HS-27A (cell line): ENCODE measurements around the gene CACNA1F.
A peak's percentile ranks its signal among the peaks of the same experiment; 100 is the strongest.
"Not testable (repeated sequence)": the region's sequence is repeated elsewhere in the genome, so short reads cannot be mapped to it uniquely, and the experiment has no call there.

ENCODE experiments used
- DNase-seq: peaks from one replicate; pipeline ENCODE4 v3.0.0-alpha.2; 2012; ENCODE audit warnings: low read depth, missing footprints

The CACNA1F gene

DNA sequence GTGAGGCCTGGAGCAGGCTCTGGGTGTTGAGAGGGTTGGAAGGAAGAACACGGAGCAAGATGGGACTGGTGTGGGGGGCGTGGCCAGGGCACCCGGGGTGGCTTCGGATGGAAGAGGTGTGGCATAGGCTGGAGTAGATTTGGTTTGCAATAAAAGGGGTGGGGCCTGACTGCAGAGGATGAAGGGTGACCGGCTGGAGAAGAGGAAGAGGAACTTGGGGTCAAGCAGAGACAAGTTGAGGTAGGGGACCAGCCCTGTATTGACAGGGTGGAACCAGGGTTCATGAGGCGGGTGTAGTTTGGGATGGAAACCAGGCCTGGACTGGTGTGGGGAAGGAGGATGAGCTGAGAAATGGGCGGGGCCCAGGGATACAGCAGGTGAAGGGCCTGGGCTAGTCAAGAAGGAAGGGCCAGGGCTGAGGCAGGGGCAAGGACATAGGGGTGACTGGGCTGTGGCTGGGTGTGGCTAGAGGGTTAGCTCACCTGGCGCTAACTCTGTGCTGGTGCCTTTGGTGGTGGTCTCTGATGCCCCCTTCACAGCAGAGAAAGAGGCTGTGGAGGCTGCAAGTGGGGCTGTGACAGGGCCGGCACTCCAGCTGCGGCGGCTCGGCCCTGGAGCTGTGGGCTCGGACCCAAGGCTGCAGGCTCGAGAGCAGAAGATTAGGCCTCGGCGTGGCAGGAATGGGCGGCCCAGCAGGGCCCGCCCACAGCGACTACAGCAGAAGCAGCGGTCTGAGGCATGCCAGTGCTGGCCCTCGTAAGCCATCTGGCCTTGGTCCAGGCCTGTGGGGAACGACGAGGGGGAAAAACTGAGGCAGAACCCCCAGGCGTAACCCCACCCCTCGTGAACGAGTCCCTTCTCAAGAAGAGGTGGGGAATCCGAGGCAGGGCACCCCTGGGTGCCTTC lies 56.5 kb downstream of the CACNA1F start:
- no peak for DNase-seq

DNA sequence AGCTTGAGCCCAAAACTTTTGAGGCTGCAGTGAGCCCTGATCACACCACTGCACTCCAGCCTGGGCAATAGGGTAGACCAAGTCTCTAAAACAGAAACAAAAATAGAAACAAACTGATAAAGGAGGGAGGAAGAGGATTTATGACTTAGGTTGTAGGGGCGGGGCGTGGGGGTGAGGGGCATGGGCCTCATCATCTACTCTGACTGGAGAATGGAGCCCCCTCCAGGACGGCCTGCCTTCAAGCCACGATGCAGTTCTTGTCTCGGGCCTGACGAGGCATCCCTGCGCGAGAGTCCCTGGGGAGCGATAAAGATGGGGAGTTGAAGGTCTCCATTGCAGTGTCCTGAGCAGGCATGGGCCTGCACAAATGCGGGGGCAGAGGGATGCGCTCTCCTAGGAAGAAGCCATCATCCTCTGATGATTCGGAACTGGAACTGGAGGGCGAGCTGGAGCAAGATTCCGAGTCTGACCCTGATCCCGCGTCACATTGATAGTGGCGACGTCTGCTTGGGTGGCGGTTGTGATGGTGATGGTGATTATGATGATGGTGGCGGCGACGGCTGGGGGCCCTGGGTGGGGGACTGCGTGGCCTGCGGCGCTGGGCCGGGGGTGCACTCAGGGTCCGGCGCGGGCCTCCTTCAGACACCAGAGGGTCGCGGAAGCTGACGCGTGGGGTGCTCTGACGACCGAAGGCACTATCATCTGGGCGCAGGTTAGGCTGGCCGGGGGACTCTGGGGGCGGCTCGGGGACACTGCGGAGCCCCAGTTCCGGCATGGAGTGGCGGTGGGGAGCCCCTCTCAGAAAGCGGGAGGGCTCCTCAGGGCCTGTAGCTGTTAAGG lies 57.5 kb downstream of the CACNA1F start:
- no peak for DNase-seq

DNA sequence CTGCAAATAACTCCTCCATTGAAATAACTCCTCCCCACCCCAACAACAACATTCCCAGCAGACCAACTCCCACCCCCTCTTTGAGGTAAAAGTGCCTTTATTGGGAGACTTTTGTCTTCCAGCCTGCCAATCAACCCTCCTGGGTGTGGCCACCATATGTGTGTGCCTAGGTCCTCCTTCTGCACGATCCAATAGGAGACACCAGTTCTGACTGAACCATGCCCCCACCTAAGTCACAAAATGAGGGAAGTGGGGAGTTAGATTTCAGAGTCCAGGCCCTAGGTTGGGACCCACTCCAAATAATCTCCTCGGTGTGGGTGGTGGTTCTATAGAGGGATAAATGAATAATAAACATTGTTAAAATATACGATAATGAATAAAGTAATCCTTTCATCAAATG lies 58.4 kb downstream of the CACNA1F start:
- no peak for DNase-seq

DNA sequence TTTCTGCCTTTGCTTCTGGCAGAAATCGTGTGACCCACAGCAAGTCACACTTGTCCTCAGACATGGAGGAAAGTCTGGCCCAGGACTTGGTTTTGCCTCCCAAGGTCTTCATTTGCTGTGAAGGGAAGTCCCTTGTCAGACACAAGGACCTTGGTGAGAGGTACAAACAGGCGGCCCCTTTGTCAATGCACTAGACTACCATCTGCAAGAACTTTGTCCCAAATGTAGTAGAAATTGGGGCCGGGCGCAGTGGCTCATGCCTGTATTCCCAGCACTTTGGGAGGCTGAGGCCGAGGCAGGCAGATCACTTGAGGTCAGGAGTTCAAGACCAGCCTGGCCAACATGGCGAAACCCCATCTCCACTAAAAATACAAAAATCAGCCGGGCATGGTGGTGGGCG lies 59.6 kb downstream of the CACNA1F start:
- DNase-seq = not testable (repeated sequence)

DNA sequence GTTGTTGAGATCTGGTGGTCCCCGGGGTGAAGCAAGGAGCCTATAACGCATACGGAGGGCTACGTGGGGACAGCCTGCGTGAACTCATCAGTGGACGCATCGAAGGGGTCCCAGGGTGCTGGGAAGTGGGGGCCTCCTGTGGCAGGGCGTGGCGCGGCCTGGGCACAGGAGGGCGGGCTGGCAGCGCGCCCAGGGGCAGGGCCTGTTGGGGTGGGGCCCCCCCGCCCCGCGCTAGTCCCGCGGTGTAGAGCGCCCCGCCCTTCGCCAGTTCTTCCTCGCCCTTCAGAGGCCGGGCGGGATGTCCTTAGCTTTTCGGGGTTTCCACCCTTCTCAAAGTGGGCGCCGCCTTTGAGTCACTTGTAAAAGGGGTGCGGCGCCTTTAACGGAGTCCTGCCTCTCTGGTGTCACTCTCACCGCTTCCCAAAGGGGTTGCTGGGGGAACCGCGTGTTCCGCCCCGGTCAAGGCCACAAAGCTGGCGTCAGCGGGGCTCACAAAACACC lies 60.8 kb downstream of the CACNA1F start:
- no peak for DNase-seq

DNA sequence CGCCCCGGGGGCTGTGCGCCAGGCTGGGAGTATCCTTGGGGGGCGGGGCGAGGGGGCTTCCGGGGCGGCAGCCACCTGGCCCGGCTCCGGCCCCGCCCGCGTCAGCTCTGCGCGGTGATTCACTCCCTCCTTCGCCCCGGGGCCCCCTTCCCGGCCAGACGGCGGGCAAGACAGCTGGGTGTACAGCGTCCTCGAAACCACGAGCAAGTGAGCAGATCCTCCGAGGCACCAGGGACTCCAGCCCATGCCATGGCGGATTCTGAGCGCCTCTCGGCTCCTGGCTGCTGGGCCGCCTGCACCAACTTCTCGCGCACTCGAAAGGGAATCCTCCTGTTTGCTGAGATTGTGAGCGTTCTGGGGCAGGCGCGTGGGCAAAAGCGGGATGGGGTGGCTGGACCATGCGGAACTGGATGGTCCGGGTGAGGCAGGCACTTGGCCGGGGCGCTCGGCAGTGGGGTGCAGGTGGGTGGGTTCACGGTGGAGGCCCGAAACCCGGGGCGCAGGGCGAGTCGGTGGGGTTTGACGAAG lies 61.3 kb downstream of the CACNA1F start, which contains the start of gene PLP2:
Gene PLP2 (plus strand): TSS at position 147 of the 528 bp plus-strand sequence. CDS start 103 bp downstream, at position 250.
- no peak for DNase-seq

DNA sequence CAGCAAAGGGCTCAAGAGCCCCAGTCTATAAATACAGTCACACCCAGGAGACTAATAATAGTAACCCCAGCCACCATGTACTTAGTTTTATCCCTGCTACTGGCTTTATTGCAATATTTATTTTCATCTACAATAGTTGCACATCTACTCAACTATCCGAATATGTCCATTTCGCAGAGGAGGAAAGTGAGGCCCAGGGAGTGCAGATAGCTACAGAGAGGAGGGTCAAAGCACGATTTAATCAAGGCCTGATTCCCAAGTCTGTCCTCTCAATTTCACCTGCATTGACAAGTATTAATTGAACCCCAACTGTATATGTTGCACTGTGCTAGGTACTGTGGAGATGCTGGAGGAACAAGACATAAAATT lies 65.4 kb downstream of the CACNA1F start:
- no peak for DNase-seq

DNA sequence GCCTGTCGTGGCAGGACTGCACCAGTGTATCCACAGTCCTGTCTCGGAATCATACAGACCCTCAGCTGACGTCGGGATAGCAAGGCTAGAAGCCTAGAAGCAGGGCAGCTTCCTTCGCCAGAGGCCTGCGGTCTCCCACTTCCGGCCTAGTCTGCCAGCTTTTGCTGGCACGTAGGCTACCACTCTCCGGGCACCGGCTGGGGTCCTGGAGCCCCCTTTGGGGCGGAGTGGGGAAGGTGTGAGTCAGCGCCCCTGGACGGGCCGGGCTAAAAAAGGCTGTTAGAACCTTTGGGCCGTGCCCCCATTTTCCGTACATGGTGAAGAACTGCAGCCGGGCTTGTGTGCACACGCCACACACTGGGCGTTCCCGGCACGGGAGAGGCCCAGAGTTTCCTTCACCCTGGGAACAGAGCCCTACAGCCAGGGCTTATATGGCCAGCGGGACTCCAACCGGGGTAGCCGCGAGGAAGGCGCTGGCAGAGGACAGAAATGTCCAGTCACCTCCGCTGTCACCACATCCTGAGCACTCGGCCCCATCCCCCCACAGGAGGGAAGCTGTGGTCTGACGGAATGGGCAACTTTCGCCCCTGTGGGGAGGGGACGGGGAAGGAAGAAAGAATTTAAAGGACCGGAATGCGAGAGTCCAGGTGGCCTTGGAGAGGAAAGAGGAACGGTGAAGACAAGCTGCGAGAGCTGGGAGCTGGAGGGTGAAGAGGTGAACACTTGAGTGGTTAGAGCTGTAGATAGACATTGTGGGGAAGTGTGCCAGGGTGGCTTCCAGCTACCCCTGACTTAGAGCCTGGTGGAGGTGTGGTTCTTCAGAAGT lies 66.0 kb downstream of the CACNA1F start:
- DNase-seq = peak; percentile 41

DNA sequence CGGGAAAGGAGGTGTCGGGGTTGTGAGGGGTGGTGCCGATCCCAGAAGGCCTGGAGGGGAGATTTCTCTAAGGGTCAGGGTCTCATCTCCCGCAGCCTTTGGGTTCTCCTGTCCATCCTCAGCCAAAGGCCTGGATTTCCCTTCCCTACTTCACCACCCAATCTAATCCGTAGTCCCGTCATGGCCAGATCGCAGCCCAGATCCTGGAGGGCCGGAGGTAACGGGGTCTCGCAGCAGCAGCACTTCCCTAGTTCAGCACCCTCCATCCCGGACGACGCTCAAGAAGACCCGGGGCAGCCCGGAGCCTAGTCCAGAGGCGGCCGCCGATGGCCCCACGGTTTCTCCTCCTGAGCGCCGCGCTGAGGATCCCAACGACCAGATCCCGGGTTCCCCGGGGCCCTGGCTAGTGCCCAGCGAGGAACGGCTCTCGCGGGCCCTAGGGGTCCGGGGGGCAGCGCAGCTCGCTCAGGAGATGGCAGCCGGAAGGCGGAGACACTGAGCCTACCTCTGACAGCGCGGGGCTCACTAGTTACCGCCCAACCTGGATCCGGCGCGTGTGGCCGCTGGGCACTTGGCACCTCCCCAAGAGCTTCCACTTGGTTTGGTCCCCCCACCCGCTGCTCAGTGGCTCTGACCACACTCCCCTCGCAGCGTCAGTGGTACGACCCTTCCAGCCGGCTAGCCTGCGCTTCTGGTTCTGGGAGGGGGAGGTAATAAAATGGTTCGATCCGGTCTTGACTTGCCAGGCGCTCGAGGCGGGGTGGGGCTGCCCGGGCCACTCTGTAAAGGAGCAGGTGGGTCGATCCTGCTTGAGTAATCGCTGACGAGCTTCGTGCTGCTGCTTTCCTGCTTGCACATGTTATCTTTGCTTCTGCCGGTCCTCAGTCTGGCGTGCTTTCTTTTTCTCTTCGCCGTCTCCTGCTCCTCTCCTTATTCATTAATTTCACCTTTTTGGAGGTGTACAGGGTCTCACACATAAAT lies 66.9 kb downstream of the CACNA1F start:
- no peak for DNase-seq

DNA sequence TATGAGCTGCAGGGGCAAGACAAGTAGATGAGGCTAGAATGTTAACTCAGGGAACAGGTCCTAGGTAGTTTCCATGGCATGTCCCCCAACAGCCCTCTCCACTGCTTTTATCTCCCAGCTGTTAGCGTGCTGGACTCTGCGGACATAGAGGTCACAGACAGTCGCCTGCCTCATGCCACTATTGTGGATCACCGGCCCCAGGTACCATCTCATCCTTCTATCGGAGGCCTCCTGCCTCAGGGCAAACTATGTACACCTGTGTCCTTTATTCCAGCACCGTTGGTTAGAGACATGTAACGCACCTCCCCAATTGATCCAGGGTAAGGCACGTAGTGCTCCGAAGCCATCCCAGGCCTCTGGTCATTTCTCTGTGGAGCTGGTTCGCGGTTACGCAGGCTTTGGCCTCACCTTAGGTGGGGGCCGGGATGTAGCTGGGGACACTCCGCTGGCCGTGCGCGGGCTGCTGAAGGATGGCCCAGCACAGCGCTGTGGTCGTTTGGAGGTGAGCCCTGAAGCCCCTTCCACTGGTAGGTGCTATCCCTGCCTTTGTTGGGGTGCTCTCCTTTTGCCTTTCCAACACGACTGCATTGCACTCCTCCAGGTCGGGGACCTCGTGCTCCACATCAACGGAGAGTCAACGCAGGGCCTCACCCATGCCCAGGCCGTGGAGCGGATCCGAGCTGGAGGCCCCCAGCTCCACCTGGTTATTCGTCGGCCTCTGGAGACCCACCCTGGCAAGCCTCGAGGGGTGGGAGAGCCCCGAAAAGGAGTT lies 68.4 kb downstream of the CACNA1F start:
- DNase-seq = no peak

DNA sequence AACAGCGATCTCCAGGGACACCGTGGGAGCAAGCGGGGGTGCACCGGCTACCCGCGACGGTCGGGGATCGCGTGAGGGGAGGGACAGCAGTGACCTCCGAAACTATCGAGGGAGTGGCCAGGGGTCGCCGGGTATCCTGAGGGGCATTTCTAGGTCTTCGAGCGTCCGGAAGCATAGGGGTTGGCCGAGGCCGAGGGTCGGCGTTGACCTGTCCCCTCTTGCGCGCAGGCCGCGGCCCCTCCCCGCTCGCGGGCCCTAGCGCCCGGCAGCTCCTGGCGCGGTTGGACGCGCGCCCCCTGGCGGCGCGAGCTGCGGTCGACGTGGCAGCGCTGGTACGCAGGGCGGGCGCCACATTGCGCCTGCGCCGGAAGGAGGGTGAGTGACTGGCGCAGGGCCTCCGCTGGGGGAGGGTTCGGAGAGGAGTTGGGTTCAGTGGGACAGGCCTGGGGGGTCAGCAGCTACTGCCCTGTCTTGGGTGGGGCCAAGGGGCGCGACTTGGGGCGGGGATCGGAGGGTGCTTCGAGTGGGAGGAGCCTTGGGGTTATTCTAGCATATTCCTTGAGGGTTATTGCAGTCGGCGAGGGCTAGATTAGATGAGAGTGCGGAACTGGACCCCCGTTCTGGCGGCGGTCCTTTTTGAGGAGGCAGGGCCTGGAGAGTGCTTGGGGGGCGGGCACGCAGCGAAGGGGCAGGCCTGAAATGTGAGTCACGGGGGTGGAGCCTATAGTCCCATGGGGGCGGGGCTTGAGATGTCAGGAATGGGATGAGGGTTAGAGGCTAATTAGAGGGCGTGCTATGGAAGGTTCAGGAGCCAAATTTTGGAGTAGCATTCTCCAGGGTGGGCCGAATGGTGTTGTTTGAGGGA lies 69.4 kb downstream of the CACNA1F start:
- no peak for DNase-seq

DNA sequence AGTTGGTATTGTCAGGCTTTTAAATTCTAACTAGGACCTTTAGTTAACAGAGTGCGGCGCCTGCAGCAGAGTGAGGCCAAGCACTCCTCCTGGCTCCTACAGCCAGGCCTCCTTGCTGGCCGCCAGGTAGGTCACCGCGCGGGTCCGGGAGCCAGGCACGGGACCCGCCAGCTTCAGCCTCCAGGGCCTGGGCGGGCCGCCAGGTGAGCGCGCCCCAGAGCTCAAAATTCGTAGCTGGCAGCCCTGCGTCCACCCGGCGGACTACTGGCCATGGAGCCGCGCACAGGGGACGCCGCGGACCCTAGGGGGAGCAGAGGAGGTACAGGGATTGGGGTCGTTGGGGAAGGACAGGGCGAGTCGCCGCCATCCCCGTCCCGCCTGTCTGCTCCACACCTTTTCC lies 70.5 kb downstream of the CACNA1F start, which contains the start of gene MAGIX:
Gene MAGIX (plus strand): TSS at position 139 of the 400 bp plus-strand sequence. CDS start 132 bp downstream, at position 271.
- DNase-seq = no peak

DNA sequence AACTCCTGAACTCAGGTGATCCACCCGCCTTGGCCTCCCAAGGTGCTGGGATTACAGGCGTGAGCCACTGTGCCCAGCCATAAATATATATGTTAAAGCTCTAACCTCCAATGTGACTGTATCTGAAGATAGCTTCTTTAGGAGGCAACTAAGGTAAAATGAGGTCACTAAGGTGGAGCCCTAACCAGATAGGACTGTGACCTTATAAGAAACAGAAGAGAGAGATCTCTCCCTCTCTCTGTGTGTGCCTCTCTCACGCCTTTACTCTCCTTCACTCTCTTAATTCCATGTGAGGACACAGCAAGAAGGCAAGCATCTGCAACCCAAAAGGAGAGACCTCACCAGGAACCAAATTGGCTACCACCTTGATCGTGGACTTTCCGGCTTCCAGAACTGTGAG lies 71.5 kb downstream of the CACNA1F start:
- DNase-seq = no peak

DNA sequence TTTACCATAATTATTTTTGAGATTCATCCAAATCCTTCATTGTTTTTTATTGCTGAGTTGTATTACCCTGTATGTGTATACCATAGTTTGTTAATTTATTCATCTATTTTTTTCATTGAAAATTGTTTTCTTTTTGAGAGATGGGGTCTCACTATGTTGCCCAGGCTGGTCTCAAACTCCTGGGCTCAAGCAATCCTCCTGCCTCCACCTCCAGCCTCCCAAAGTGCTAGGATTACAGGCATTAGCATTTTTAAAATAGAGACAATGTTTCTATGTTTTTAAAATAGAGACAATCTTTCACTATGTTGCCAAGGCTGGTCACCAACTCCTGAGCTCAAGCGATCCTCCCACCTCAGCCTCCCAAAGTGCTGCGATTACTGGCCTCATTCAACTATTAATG lies 72.2 kb downstream of the CACNA1F start:
- no peak for DNase-seq

DNA sequence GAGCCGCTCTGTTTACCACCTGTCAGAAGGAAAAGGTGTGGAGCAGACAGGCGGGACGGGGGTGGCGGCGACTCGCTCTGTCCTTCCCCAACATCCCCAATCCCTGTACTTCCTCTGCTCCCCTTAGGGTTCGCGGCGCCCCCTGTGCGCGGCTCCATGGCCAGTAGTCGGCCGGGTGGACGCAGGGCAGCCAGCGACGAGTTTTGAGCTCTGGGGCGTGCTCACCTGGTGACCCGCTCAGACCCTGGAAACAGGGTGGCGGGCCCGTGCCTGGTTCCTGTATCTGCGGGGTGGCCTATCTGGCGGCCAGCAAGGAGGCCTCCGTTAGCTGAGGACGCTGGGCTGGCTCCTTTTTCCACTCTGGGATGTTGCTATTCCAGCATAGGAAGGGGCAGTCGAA lies 75.9 kb downstream of the CACNA1F start:
- DNase-seq = no peak

DNA sequence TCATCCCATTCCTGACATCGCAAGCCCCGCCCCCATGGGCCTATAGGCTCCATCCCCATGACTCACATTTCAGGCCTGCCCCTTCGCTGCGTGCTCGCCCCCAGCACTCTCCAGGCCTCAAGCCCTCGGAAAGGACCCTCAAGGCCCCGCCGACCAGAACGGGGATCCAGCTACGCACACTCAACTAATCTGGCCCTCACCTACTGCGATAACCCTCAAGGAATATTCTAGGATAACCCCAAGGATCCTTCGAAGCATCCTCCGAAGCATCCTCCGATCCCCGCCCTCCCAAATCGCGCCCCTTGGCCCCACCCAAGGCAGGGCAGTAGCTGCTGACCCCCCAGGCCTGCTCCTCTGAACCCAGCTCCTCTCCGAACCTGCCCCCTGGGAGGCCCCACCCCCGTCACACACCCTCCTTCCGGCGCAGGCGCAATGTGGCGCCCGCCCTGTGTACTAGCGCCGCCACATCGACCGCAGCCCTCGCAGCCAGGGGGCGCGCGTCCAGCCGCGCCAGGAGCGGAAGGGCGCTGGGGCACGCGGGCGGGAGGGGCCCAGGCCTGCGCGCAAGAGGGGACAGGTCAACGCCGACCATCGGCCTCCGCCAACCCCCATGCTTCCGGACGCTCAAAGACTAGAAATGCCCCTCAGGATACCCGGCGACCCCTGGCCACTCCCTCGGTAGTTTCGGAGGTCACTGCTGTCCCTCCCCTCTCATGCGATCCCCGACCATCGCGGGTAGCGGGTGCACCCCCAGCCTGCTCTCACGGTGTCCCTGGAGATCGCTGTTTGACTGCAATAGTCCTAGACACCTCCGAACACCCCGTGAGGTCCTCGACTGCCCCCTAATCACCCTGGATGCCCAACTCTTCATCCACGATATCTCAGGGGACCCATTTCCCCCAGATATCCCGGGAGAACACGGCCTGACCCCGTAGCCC lies 77.0 kb downstream of the CACNA1F start:
- DNase-seq = peak; percentile 52

DNA sequence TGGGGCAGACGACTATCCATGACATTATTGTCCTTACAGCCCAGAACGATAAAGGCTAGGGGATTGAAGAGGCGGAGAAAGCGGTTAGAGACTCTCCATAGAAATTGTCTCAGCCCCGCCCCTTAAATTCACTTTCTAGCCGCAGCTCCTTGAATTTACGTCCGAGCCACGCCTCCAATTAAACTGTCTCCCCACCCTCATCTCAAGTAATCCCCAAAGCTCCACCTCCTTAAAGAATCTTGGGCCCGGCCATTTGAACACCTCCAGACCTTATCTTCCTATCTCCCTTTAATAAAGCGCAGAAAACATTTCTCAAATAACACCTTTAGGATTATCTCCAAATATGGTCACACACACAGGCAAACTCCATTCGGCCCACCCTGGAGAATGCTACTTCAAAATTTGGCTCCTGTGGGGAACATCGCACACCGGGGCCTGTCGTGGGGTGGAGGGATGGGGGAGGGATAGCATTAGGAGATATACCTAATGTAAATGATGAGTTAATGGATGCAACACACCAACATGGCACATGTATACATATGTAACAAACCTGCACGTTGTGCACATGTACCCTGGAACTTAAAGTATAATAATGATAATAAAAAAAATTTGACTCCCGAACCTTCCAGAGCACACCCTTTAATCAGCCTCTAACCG lies 77.8 kb downstream of the CACNA1F start:
- DNase-seq = no peak
